OCI-LY3 (cell line): ENCODE measurements around the gene DNMT3A.

Source experiments
- H2AFZ ChIP-seq: fragments of 200-600, 300-600 bp; shearing (Covaris generic); 2 replicates; pipeline ENCODE4 v1.6.0; 2014; ENCODE audit warnings: antibody characterized with exemption, low read depth, low read length
- H3K27ac ChIP-seq: fragments of 200-600, 300-600 bp; sonication (generic); 2 replicates; pipeline ENCODE4 v1.5.1; 2014; ENCODE audit warnings: mild to moderate bottlenecking, low read length, moderate library complexity, mixed read lengths
- H3K27me3 ChIP-seq: fragments of 200-600, 300-600 bp; sonication (generic); 2 replicates; pipeline ENCODE4 v1.6.1; 2014; ENCODE audit warnings: low read depth, low read length, mixed read lengths
- H3K36me3 ChIP-seq: fragments of 200-600, 300-600 bp; sonication (generic); replicated peaks from 2 replicates; pipeline ENCODE3; 2014; ENCODE audit warnings: low read depth, low read length, mixed read lengths
- H3K4me1 ChIP-seq: fragments of 300-600, 200-600 bp; sonication (generic); 2 replicates; pipeline ENCODE4 v1.6.1; 2014; ENCODE audit warnings: low read length, mixed read lengths
- H3K4me2 ChIP-seq: fragments of 200-600, 300-600 bp; sonication (generic); 2 replicates; pipeline ENCODE4 v1.6.1; 2014; ENCODE audit warnings: low read length, mixed read lengths
- H3K4me3 ChIP-seq: fragments of 300-600, 200-600 bp; sonication (generic); 2 replicates; pipeline ENCODE4 v1.5.1; 2014; ENCODE audit warnings: antibody characterized with exemption, mild to moderate bottlenecking, low read length, moderate library complexity
- H3K79me2 ChIP-seq: fragments of 300-600, 200-600 bp; shearing (Covaris generic); 2 replicates; pipeline ENCODE4 v1.6.1; 2014; ENCODE audit warnings: mild to moderate bottlenecking, low read length, mixed read lengths
- H3K9ac ChIP-seq: fragments of 300-600, 200-600 bp; shearing (Covaris generic); 2 replicates; pipeline ENCODE4 v1.6.0; 2014; ENCODE audit warnings: mild to moderate bottlenecking, low read length, moderate library complexity
- H3K9me3 ChIP-seq: fragments of 200-600, 300-600 bp; shearing (Covaris generic); 2 replicates; pipeline ENCODE4 v1.6.1; 2014; ENCODE audit warnings: low read length, mixed read lengths; ENCODE audit not compliant: insufficient read depth
- H4K20me1 ChIP-seq: fragments of 200-600, 300-600 bp; sonication (generic); 2 replicates; pipeline ENCODE4 v1.6.1; 2016; ENCODE audit warnings: low read length, mixed read lengths; ENCODE audit not compliant: insufficient read depth
- CTCF ChIP-seq: fragments of 200-600, 300-600 bp; sonication (generic); IDR thresholded peaks from 2 replicates; pipeline ENCODE4 v1.5.1; 2014; ENCODE audit warnings: antibody characterized with exemption, low read length, low read depth
- EZH2phosphoT487 ChIP-seq: fragments of 200-600 bp; shearing (Covaris generic); IDR thresholded peaks from 2 replicates; pipeline ENCODE4 v1.6.1; 2018; ENCODE audit warnings: antibody characterized with exemption, mixed run types, low read depth

The DNMT3A gene

GRCh38 chr2:25283921-25284320, 57.8 kb downstream of the DNMT3A start:
- Histone ChIP-seq H3K27me3 (no peaks in the 10 kb centered on the region), H3K9ac (no peak overlapping the region), H3K4me2 (no peak overlapping the region), H2AFZ (no peak overlapping the region), H4K20me1 (no peaks in the 10 kb centered on the region), H3K36me3 (peaks cover 7% of the 10 kb centered on the region), H3K4me1 (peaks cover 46% of the 10 kb centered on the region), H3K79me2 (no peaks in the 10 kb centered on the region), H3K4me3 (no peak overlapping the region), H3K9me3 (no peaks in the 10 kb centered on the region), H3K27ac (no peak overlapping the region)
- TF ChIP-seq CTCF (no peak), EZH2phosphoT487 (no peak)

- TF ChIP-seq EZH2phosphoT487 (no peak), CTCF (no peak)
- H3K9ac ChIP-seq: no peak overlapping the region
- H3K4me2 ChIP-seq: no peak overlapping the region
- peaks cover 48% of the 10 kb centered on the region for H3K4me1 ChIP-seq
- no peaks in the 10 kb centered on the region for H4K20me1 ChIP-seq
- 0 out of 2 replicates have a peak, but pooled peaks cover 3% of the 10 kb centered on the region for H3K27me3 ChIP-seq
- H2AFZ ChIP-seq: no peak overlapping the region
- H3K4me3 ChIP-seq: no peak overlapping the region
- H3K36me3 ChIP-seq: peaks cover 7% of the 10 kb centered on the region
- H3K9me3 ChIP-seq: no peaks in the 10 kb centered on the region
- H3K27ac ChIP-seq: no peak overlapping the region
- H3K79me2 ChIP-seq: no peaks in the 10 kb centered on the region
Measured at GRCh38 chr2:25281941-25282340, 59.8 kb downstream of the DNMT3A start.

- Histone ChIP-seq H3K9me3 (no peaks in the 10 kb centered on the region), H3K9ac (no peak overlapping the region), H4K20me1 (no peaks in the 10 kb centered on the region), H3K4me2 (no peak overlapping the region), H3K4me1 (peaks cover 44% of the 10 kb centered on the region), H3K27me3 (0 out of 2 replicates have a peak, but pooled peaks cover 3% of the 10 kb centered on the region), H3K4me3 (no peak overlapping the region), H3K79me2 (no peaks in the 10 kb centered on the region), H3K27ac (no peak overlapping the region), H2AFZ (no peak overlapping the region), H3K36me3 (peaks cover 7% of the 10 kb centered on the region)
- TF ChIP-seq CTCF (no peak), EZH2phosphoT487 (no peak)
Measured at GRCh38 chr2:25281522-25281921, 60.2 kb downstream of the DNMT3A start.

GRCh38 chr2:25280051-25280687, 61.6 kb downstream of the DNMT3A start:
- peaks cover 37% of the 10 kb centered on the region for H3K4me1 ChIP-seq
- no peak overlapping the region for H3K27ac ChIP-seq
- H3K36me3 ChIP-seq: peaks cover 7% of the 10 kb centered on the region
- peak overlapping the region; percentile 72 for H3K4me2 ChIP-seq
- no peak overlapping the region for H3K4me3 ChIP-seq
- H3K27me3 ChIP-seq: 0 out of 2 replicates have a peak, but pooled peaks cover 3% of the 10 kb centered on the region
- no peaks in the 10 kb centered on the region for H3K79me2 ChIP-seq
- H4K20me1 ChIP-seq: no peaks in the 10 kb centered on the region
- no peak for TF ChIP-seq EZH2phosphoT487
- no peak for TF ChIP-seq CTCF
- no peak overlapping the region for H2AFZ ChIP-seq
- H3K9ac ChIP-seq: no peak overlapping the region
- H3K9me3 ChIP-seq: no peaks in the 10 kb centered on the region
